ENCODE measurements around the gene ADAMTSL4. TPM values are rescaled to one million over a fixed set of nuclear protein-coding genes. Genes with fewer than 3 reads are reported as not detected.
A peak's percentile ranks its signal among the peaks of the same experiment; 100 is the strongest.

The ADAMTSL4 gene
- total and polyA plus RNA-seq, 9 of the 15 experiments (the other 6 are each of a cell fraction or from before 2014, with no cell fraction given), result 12.7 to 212 (median 35.6) TPM

GRCh38 chr1:150579110-150579944 lies 30.1 kb downstream of the ADAMTSL4 start, which contains the start of gene MCL1 (continued):
- TF ChIP-seq CUX1 (CRISPR knock-in tag; IDR thresholded peaks at IDR 0.05), result no peak
- TF ChIP-seq SOX6 (IDR thresholded peaks at IDR 0.05), result peak; percentile 38; the same call in 1 of the 2 replicates
- TF ChIP-seq ZNF3 (CRISPR knock-in tag; IDR thresholded peaks at IDR 0.05), result no peak
- 0 out of 4 replicates have a peak, but pooled peaks of 1 of the 2 experiments have one; percentile 21 for TF ChIP-seq KDM4B (IDR thresholded peaks at IDR 0.05; ENCODE audit: borderline replicate concordance in 2 of 2, low read depth in 1 of 2)
- TF ChIP-seq E2F8 (IDR thresholded peaks at IDR 0.05; ENCODE audit: low read depth, partially characterized antibody), result peak; percentile 74
- no peak for TF ChIP-seq ZNF444 (CRISPR knock-in tag; IDR thresholded peaks at IDR 0.05)
- TF ChIP-seq ZNF780A (CRISPR knock-in tag; IDR thresholded peaks at IDR 0.05), result no peak
- peak; percentile 95 for TF ChIP-seq PML (IDR thresholded peaks at IDR 0.05; ENCODE audit: low read length)
- no peak for TF ChIP-seq OTX1 (CRISPR knock-in tag; IDR thresholded peaks at IDR 0.05)
- no peak for TF ChIP-seq ZNF77 (CRISPR knock-in tag; IDR thresholded peaks at IDR 0.05)
- TF ChIP-seq E2F3 (CRISPR knock-in tag; IDR thresholded peaks at IDR 0.05), result no peak
- no peak for TF ChIP-seq EGR1 (conservative IDR thresholded peaks at IDR 0.05)
- TF ChIP-seq EHMT2 (IDR thresholded peaks at IDR 0.05), result no peak
- TF ChIP-seq GMEB1 (CRISPR knock-in tag; IDR thresholded peaks at IDR 0.05), result no peak
- peak; percentile 90 for TF ChIP-seq MBD2 (IDR thresholded peaks at IDR 0.05; ENCODE audit: borderline replicate concordance, low read depth)
- TF ChIP-seq IRF1 (CRISPR knock-in tag; IDR thresholded peaks at IDR 0.05; ENCODE audit: borderline replicate concordance), result 0 out of 2 replicates have a peak, but pooled peaks have one; percentile 22
- TF ChIP-seq GTF2B (IDR thresholded peaks at IDR 0.05; ENCODE audit: extremely low read depth, insufficient read length), result peak; percentile 80

All from K562 (cell line).